VCaP (cell line): ENCODE measurements around the gene P2RY11.

Experiments used
- H3K27ac ChIP-seq: fragments of 450-650 bp; 2 replicates; pipeline ENCODE4 v1.5.1; 2017
- CTCF ChIP-seq: fragments of 450-650 bp; conservative IDR thresholded peaks from 2 replicates; pipeline ENCODE4 v1.5.1; 2017; ENCODE audit warnings: mild to moderate bottlenecking, moderate library complexity

P2RY11 gene

GRCh38 chr19:10078329-10078728 lies 33.2 kb upstream of the P2RY11 start:
- no peak overlapping the region for H3K27ac ChIP-seq
- TF ChIP-seq CTCF: no peak

GRCh38 chr19:10079031-10079453 lies 32.5 kb upstream of the P2RY11 start:
- no peak overlapping the region for H3K27ac ChIP-seq
- no peak for TF ChIP-seq CTCF

- TF ChIP-seq CTCF: no peak
- H3K27ac ChIP-seq: no peak overlapping the region
Observed at GRCh38 chr19:10083911-10084310, 27.6 kb upstream of the P2RY11 start.

GRCh38 chr19:10084803-10085202 lies 26.7 kb upstream of the P2RY11 start:
- no peak for TF ChIP-seq CTCF
- no peak overlapping the region for H3K27ac ChIP-seq

GRCh38 chr19:10085641-10086590 lies 25.6 kb upstream of the P2RY11 start, which contains the start of gene SHFL:
Gene SHFL, plus strand, starts transcription at chr19:10086317. Its CDS starts 111 bp downstream, at chr19:10086428.
- TF ChIP-seq CTCF: no peak
- H3K27ac ChIP-seq: peak within 1 kb of the TSS; percentile 65; the same call in 1 of the 2 replicates

- H3K27ac ChIP-seq: peak overlapping the region; percentile 65; the same call in 1 of the 2 replicates
- no peak for TF ChIP-seq CTCF
Observed at GRCh38 chr19:10086591-10087192, 24.8 kb upstream of the P2RY11 start.

GRCh38 chr19:10087296-10088061 lies 24.0 kb upstream of the P2RY11 start:
- no peak for TF ChIP-seq CTCF
- H3K27ac ChIP-seq: no peak overlapping the region
